ENCODE data around the gene SLIT1. TPM values are rescaled to one million over a fixed set of nuclear protein-coding genes. Genes with fewer than 3 reads are reported as not detected.

SLIT1 gene
- total RNA-seq, 1 donor from 2014 or later = 0.40 TPM

DNA sequence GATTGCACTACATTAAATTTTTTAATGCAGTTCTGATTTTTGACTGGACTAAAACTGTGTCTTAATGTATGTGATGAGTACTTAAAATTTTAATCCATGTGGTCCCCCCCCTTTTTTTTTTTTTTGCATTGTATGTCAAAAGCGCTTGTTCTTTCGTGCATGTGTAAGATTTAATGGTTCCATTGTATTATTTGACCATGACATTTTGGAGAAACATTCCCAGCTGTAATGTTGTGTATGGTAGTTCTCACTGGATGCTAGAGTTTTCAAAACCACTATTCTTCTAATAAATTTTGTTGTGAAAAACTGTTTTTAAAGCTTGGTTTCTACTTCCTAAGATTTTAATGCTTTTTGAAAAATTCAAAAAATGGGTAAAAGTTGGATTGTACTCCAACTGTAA, 221.6 kb downstream of the SLIT1 start:
- H3K4me3 Mint-ChIP-seq = no peak overlapping the region
- peaks cover 10% of the 10 kb centered on the region for H3K4me1 Mint-ChIP-seq
- TF ChIP-seq CTCF (IDR thresholded peaks at IDR 0.05; ENCODE audit: unreplicated experiment) = no peak
- no peak for DNase-seq (ENCODE audit: low spot score in 2 of 2, unreplicated experiment in 2 of 2)
- no peaks in the 10 kb centered on the region for H3K9me3 Mint-ChIP-seq
- H3K27me3 Mint-ChIP-seq (ENCODE audit: low read depth) = no peaks in the 10 kb centered on the region
- peaks cover 12% of the 10 kb centered on the region for H3K36me3 Mint-ChIP-seq
- no peak overlapping the region for H3K27ac Mint-ChIP-seq

GRCh38 chr10:96960872-96961271, 224.9 kb downstream of the SLIT1 start:
- H3K9me3 Mint-ChIP-seq = no peaks in the 10 kb centered on the region
- no peak overlapping the region for H3K27ac Mint-ChIP-seq
- no peak overlapping the region for H3K4me3 Mint-ChIP-seq
- TF ChIP-seq CTCF (IDR thresholded peaks at IDR 0.05; ENCODE audit: unreplicated experiment) = no peak
- H3K4me1 Mint-ChIP-seq = peaks cover 10% of the 10 kb centered on the region
- peaks cover 6% of the 10 kb centered on the region for H3K36me3 Mint-ChIP-seq
- H3K27me3 Mint-ChIP-seq (ENCODE audit: low read depth) = no peaks in the 10 kb centered on the region
- DNase-seq (ENCODE audit: low spot score in 2 of 2, unreplicated experiment in 2 of 2) = no peak

DNA sequence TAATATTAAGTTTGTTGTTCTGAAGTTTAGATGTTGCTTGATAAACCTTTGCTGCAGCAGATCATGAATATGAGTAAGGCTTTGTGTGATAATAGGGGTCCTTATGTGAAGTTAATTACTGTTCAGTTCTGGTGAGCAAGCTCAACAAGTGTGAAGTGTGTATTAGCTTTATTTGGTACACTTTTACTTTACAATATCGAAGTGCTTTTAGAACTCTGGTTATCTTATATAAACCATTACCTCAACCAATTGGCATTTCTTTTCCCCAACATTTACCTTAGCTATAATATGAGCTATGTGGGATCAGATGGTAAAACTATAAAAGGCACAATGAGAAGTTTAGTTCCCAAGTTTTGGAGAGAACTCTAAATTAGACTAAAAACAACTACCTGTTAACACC, 226.0 kb downstream of the SLIT1 start:
- Mint-ChIP-seq H3K27ac (no peak overlapping the region), H3K9me3 (no peaks in the 10 kb centered on the region), H3K27me3 (ENCODE audit: low read depth) (no peaks in the 10 kb centered on the region), H3K4me1 (peaks cover 10% of the 10 kb centered on the region), H3K36me3 (peaks cover 14% of the 10 kb centered on the region), H3K4me3 (no peak overlapping the region)
- DNase-seq (ENCODE audit: low spot score in 2 of 2, unreplicated experiment in 2 of 2) = no peak
- TF ChIP-seq CTCF (IDR thresholded peaks at IDR 0.05; ENCODE audit: unreplicated experiment) = no peak

GRCh38 chr10:96958071-96958470, 227.7 kb downstream of the SLIT1 start:
- Mint-ChIP-seq H3K4me3 (no peak overlapping the region), H3K27me3 (ENCODE audit: low read depth) (no peaks in the 10 kb centered on the region), H3K9me3 (no peaks in the 10 kb centered on the region), H3K4me1 (peaks cover 8% of the 10 kb centered on the region), H3K27ac (no peak overlapping the region), H3K36me3 (peaks cover 23% of the 10 kb centered on the region)
- no peak for TF ChIP-seq CTCF (IDR thresholded peaks at IDR 0.05; ENCODE audit: unreplicated experiment)
- DNase-seq (ENCODE audit: low spot score in 2 of 2, unreplicated experiment in 2 of 2) = no peak

DNA sequence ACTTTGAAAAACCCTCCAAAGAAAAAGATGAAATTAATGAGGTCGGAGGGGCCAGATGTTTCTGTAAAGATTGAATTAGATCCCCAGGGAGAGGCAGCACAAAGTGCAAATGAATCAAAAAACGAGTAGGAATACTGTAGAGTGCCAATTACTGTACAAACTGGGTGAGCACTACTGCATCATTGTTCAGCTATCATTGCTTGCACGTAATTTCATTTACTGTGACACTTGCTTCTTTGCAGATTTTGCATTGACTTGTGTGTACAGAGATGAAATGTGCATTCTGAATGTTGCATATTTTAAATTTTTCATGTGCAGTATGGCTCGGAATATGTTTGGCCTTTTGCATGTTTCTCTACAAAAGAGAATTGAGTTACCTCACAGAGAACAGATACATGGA, 230.0 kb downstream of the SLIT1 start:
- peaks cover 4% of the 10 kb centered on the region for H3K4me1 Mint-ChIP-seq
- TF ChIP-seq CTCF (IDR thresholded peaks at IDR 0.05; ENCODE audit: unreplicated experiment) = no peak
- H3K27me3 Mint-ChIP-seq (ENCODE audit: low read depth) = no peaks in the 10 kb centered on the region
- peaks cover 30% of the 10 kb centered on the region for H3K36me3 Mint-ChIP-seq
- DNase-seq (ENCODE audit: low spot score in 2 of 2, unreplicated experiment in 2 of 2) = no peak
- H3K4me3 Mint-ChIP-seq = no peak overlapping the region
- no peaks in the 10 kb centered on the region for H3K9me3 Mint-ChIP-seq
- H3K27ac Mint-ChIP-seq = peak overlapping the region; percentile 18

DNA sequence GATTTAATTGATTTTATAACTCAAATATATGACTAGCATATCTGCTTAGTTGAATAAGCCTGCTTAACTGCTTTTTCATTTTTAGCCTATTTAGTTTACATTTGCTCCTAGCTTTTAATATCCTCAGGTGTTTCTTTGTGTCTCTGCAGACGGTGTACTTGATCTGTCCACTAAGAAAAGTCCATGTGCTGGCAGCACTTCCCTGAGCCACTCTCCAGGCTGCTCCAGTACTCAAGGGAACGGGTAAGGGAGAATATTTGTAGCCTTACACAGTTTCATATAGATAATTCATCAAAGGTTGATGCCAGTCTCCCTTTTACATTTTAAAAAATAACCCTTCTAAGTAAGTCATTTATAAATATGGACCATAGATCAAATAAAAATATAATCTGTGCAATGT, 233.8 kb downstream of the SLIT1 start:
- no peaks in the 10 kb centered on the region for H3K4me1 Mint-ChIP-seq

More for the DNA sequence above, 233.8 kb downstream of the SLIT1 start:
- Mint-ChIP-seq H3K9me3 (no peaks in the 10 kb centered on the region), H3K27me3 (ENCODE audit: low read depth) (no peaks in the 10 kb centered on the region), H3K27ac (no peak overlapping the region), H3K4me3 (no peak overlapping the region), H3K36me3 (peaks cover 35% of the 10 kb centered on the region)
- DNase-seq (ENCODE audit: low spot score in 2 of 2, unreplicated experiment in 2 of 2) = no peak
- TF ChIP-seq CTCF (IDR thresholded peaks at IDR 0.05; ENCODE audit: unreplicated experiment) = no peak

Measured in mesothelial cell of epicardium (in vitro differentiated cells).